ENCODE measurements around the gene ARHGEF37.
"Not testable (repeated sequence)": the region's sequence is repeated elsewhere in the genome, so short reads cannot be mapped to it uniquely, and the experiment has no call there.

ARHGEF37 gene

GRCh38 chr5:149652697-149653096 is 71.4 kb downstream of the ARHGEF37 start:
- no peak for DNase-seq

DNA sequence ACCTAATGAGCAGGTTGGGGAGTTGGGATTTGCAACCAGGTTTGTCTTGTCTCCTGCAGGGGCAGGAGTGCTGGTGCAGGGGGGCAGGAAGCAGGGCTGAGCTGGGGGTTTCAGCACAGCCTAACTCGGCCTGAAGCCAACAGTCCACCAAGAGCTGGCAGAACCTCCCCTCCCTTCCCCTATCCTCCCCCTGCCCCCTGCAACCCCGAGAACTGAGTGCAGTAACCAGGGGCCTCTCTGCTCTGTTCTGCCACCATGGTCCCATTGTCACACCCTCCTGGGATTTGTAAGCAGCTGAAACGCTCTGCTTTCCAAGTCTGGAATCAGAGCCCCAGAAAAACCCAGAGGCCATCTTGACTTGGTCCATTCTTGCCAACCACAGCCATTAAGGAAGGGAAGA is 72.9 kb downstream of the ARHGEF37 start:
- DNase-seq = no peak

DNA sequence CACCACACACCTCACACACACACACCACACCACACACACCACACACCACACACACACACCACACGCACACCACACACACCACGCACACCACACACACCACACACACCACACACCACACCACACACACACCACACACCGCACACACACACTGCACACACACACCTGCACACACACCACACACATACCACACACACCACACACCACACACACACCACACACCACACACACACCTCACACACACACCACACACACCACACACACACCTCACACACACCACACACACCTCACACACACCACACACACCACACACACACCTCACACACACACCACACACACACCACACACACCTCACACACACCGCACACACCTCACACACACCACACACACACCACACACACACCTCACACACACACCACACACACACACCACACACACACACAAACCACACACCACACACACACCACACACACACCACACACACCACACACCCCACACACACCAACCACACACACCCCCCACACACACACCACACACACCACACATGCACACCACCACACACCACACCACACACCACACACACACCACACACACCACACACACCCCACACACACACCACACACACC is 73.7 kb downstream of the ARHGEF37 start:
- DNase-seq = no peak

DNA sequence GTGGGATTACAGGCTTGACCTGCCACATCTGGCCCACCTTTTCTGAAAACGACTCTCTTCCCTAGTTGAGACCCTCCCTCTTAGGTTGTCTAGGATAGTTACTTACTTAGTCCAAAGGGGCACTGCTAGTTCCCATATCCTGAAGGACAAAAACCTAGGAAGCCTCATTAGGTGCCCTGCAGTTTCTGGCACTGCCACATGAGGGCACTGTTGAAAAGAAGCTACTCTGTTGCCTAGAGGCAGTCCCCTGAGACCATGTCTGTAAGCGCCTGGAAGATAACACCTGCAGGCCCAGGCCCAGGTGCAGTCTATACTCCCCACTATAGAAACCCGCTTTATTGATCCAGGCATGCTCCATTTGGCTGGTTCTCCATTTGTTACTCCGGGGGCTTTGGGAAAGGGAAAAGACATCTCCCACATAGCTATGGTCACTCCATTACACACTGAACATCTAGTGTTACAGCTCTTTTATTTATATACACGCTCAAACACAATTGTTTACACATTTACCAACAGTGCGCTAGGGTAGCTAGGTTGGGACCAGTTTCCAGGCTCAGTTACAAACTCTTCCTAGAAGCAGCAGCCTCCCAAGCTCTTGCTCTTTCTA is 75.4 kb downstream of the ARHGEF37 start:
- peak; percentile 56 for DNase-seq

- DNase-seq = no peak
Measured at GRCh38 chr5:149657324-149657723, 76.0 kb downstream of the ARHGEF37 start.

DNA sequence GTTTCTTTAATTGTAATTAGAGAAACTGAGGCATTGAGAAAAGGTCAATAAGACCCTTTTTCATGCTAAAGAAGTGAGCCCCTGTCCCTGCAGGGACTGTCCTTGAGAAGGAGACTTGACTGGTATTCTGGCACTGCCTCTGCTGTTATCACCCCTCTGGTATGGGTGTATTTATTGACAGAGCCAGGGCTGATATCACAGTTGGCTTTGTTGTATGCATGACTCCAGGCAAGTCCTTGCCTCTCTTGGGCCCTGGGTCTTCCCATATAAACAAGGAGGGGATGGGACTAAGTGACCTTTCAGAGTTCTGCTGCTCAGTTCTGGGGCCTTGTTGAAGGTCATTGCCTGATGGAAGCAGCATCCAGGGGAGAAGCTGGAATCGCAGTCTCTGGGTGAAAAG is 77.0 kb downstream of the ARHGEF37 start:
- DNase-seq = no peak

DNA sequence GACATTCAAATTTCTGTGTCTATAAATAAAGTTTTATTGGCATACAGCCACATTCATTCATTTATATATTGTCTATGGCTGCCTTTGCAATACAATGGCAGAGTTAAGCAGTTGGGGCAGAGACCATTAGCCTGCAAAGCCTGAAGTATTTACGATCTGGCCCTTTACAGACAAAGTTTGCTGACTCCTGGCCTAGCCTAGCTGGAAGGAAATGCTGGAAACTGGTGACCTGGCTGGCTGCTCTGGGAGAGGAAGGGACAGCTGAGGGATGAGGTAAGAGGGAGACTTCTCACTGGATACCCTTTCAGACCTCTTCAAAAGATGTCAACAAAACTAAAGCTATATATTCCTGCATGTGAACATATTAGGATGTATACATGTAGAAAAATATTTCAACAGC is 82.8 kb downstream of the ARHGEF37 start:
- no peak for DNase-seq

DNA sequence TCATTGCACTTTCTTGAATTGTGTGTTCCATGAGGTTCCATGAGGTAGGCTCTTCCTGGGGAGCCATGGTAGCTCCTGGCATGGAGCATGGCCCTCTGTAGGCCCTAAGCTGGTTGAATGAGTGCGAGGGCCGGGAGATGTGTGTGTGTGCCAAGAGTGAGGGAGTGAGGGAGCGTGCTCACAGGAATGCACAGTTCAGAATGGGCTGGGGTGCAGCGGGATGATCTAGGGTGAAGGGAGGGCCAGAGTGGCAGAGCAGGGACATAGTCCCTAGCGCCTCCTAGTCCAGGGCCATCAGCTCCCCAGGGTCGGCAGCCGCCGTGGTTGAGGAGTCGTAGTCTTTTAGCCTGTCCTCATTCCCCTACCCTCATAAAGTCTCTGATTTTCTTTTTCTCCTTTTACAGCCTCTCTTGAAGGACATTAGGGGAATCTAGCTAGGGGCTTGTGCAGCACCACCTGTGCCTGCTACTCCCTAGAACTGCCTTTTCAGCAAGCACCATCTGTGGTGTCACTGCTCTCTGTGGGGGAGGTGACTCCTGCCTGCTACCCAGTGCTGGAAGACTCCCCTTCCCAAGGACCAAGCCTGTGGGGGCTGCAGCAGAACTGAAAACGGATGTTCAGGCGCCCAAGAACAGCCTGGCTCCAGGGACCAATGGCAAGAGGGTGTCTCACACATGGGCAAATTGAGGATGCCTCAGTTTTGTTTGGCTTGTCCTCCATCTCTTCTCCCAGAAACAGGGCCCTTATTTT is 83.5 kb downstream of the ARHGEF37 start:
- DNase-seq = no peak

GRCh38 chr5:149665416-149666175 is 84.3 kb downstream of the ARHGEF37 start:
- DNase-seq = no peak

GRCh38 chr5:149666212-149666852 is 85.0 kb downstream of the ARHGEF37 start:
- DNase-seq = peak; percentile 42

DNA sequence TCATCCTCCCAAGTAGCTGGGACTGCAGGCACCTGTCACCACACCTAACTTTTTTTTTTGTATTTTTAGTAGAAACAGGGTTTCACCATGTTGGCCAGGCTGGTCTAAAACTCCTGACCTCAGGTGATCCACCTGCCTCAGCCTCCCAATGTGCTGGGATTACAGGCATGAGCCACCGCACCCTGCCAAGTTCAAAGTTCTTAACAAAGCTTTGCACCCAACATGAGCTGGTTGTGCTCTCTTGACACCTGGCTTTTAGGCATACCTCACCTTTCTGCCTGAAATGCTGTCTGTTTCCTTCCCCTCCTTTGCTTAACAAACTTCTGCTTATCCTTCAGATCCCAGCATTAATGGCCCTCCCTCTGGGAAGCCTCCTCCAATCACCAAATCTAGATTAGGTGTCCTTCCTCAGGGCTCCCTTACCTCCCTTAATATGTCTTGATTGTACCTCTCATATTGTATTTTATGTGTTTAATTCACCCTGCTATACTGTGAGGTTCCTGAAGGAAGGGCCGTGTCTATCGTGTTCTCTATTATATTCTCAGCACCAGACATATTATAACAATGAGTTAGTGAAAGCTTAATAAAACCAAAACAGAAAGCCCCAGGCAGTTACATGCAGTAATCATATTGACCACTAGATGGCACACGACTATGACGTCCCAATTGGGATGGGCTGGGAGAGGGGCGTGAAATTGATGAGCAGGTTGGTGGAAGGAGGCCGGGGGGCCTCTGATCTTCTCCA is 86.0 kb downstream of the ARHGEF37 start:
- peak; percentile 76 for DNase-seq

DNA sequence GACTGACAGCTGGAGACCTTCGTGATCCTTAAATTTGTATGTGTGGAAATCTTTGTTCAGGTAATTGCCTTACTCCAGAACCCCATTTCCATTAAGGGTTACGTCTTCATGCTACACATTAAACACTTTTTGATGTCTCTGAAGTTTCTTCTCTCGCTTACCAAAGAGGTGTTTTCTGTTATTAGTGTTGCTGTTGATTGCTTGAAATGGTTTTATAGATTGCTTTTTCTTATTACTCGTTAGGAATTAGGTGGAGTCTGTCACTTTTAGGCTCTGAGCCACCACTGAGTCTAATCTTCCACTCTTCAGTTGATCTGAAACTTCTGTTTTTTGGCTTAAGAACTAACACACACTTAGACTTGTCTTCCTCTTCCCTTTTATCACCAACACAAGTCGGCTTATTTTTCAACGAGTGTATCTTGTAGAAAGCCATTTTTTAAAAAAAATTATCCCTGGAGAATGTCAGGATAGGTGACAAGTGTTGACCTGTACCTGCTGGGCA is 86.6 kb downstream of the ARHGEF37 start:
- DNase-seq = no peak

GRCh38 chr5:149669273-149669672 is 88.0 kb downstream of the ARHGEF37 start:
- DNase-seq = not testable (repeated sequence)

DNA sequence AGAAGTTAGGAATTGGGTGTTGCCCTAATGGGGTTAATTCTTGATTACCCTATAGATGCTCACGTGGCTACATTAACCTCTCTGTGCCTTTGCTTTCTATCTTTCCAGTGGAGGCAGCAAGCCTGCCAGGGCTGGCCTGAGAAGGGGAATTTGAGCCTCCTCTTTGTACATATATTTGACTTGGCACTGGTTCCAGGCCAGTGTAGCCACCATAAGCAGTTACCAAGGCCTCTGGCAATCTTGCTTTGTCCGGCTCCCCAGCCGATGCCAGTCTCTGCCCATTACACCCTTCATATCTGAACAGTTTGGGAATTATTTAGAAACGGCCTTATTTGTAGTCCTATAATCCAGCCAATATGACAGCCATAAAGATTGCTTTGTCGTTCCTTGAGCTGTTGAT is 90.2 kb downstream of the ARHGEF37 start:
- no peak for DNase-seq

DNA sequence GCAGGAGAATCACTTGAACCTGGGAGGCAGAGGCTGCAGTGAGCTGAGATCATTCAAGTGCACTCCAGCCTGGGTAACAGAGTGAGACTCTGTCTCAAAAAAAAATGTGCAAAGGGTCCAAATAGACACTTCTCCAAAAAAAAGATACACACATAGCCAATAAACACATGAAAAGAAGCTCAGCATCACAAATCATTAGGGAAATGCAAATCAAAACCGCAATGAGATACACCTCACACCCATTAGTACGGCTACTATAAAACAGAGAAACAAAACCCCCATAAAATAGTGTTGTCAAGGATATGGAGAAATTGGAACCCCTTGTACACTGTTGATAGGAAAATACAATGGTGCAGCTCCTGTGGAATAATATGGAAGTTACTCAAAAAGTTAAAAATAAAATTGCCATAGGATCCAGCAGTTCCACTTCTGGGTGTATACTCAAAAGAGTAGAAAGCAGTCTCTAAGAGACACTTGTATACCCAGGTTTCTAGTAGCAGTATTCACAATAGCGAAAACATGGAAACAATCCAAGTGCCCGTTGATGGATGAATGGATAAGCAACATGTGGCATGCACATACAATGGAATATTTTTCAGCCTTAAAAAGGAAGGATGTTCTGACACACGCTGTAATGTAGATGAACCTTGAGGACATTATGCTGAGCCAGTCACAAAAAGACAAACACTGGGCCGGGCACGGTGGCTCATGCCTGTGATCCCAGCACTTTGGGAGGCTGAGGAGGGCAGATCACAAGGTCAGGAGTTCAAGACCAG is 91.6 kb downstream of the ARHGEF37 start:
- no peak for DNase-seq

DNA sequence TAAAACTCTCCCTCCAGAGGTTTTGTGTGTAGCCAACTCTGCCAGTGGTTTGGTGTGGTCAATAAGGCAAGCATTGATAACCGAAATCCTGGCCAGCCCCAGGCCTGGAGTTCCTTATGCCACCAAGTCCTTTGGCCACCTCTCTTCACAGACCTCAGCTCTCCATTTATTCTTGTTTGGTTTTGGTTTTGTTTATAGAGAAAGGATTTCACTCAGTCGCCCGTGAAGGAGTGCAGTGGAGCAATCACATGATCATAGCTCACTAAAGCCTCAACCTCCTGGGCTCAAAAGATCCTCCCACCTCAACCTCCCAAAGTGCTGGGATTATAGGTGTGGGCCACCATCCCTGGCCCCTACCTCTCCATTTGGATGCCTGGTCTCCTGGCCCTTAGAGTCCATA is 93.4 kb downstream of the ARHGEF37 start:
- no peak for DNase-seq

DNA sequence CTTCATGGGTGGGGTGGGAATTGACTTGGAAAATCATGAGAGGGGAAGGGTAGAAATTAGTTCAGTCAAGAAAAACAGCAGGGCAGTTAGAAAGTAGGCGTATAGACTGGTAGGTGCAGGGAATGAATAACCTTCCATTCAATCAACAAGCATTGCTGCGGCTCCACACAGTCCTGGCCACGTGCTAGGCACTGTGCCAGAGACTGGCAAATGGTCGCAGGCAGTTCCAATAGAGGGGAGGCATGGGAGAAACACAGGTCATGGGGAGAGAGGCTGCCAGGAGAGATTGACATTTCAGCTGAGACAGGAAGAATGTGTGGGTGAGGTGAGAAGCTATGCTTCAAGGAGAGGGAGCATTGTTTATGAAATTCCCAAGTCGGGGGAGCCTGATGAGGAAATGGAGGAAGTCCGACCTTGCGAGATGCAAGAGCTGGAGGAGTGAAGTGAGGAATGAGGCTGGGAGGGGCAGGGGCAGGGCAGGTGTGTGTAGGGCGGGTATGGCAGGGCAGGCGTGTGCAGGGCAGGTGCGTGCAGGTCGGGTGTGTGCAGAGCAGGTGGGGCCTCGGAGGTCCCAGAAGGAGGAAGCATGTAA is 94.4 kb downstream of the ARHGEF37 start:
- DNase-seq = no peak

DNA sequence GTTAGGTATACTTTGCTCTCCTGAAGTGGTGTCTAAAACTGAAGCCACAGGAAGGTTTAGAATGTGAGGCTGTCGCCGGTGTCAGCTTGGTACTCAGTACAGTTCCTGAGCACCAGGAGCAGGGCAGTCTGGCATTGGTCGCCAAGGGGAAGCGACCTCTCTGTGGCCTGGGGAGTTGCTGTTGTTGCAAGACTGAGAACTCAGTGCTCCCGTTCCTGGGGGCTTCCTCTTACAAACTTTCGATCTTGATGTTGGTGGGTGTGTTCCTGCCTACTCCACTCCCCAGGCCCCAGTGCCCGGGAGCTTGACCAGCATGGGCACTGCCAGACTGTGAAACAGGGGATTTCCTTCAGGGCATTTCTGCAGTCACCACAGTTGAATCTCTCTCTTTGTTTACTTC is 96.4 kb downstream of the ARHGEF37 start:
- DNase-seq = no peak

- peak; percentile 22 for DNase-seq
Measured at GRCh38 chr5:149679876-149680809, 98.8 kb downstream of the ARHGEF37 start.

- DNase-seq = peak; percentile 60
Measured at GRCh38 chr5:149680810-149681221, 99.5 kb downstream of the ARHGEF37 start.

Measured in hematopoietic multipotent progenitor cell treated with erythropoietin and hydrocortisone succinate and interleukin-3 and kit ligand, for 6 days (in vitro differentiated cells).